Stimulated activated CD8-positive, alpha-beta memory T cell treated with anti-CD3 and anti-CD28 coated beads, Interleukin-7, amount 100 ng/mL, for 48 hours (primary cell): ENCODE measurements around the gene FGF12.

Source experiments
- DNase-seq, 2 donors: peaks; one replicate each; pipeline ENCODE4 v3.0.0-alpha.2; 2020; ENCODE audit warnings: low read depth in 1 of 2; ENCODE audit errors: extremely low read depth in 1 of 2

Gene FGF12

DNA sequence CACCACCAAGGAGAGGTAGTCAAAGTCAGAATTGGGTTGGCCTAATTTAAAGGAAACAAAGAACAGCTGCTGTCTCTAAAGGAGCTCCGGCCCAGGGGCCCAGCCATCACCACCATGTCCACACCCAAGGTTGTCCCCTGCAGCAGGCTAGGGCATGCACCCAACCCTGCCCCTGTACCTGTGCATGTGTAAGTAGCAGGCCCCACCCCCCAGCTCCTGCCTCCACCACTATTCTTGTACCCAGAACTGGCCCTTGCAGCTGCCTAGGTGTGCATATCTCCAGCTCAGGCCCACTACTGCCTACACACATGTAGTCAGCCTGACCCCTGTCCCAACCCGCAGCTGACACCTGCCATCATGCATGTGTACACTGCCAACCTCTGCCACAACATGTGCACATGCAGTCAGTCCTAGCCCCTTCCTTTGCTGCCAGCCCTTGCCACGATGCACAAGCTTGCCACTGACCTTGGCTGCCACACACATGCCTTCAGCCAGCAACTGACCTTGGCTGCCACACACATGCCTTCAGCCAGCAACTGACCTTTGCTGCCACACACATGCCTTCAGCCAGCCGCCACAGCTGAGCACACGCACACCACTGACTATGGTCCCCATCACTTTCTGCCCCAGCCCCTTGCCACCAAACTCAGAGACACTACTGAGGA is 39.7 kb downstream of the FGF12 start:
- no peak for DNase-seq

- no peak for DNase-seq
Observed at GRCh38 chr3:192685801-192686200, 41.5 kb downstream of the FGF12 start.

DNA sequence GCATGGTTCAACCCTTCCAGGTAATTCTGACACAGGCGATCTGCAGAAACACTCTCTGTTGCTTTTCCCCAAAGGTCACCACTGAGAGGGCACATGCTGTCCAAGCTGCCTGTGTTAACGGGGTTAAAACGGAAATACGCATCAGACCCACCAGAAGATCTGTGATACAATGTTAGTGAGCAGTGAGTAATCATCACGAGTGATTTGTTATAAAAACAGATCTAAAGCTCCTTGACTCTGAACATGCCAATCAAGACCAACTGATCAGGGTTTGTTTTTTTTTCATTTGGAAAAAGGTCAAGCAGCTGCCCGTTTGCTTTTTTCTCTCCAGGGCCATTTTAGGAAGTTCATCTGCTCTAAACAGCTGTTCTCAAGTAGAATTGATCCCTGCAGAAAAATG is 43.2 kb downstream of the FGF12 start:
- no peak for DNase-seq

- DNase-seq, result peak in 1 of 2 donors; percentile 6
Observed at GRCh38 chr3:192675958-192676649, 51.2 kb downstream of the FGF12 start.

GRCh38 chr3:192655628-192656027 is 71.7 kb downstream of the FGF12 start:
- no peak for DNase-seq

GRCh38 chr3:192655040-192655439 is 72.3 kb downstream of the FGF12 start:
- no peak for DNase-seq

- DNase-seq, result no peak
Observed at GRCh38 chr3:192653862-192654261, 73.5 kb downstream of the FGF12 start.

- no peak for DNase-seq
Observed at GRCh38 chr3:192652727-192653126, 74.6 kb downstream of the FGF12 start.

- DNase-seq, result no peak
Observed at GRCh38 chr3:192651836-192652512, 75.4 kb downstream of the FGF12 start.

GRCh38 chr3:192645437-192645836 is 81.9 kb downstream of the FGF12 start:
- DNase-seq, result no peak

DNA sequence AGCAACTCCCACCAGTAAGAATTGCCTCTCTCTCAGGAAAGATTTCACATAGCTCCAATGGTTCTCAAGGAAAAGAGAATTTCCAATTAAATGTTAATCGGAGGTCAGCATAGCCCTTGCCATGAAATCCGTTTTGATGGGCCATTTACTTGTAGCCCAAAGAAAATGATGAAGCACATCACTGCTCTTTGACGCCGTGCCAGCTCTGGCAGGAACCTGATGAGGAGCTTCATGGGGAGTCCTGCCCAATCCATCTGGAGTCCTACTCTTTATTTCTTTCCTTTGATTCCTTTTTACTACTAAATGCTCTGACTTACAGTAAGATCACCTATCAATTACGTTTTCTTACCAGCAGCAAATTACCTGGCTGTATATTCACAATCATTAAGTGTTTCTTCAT is 84.7 kb downstream of the FGF12 start:
- DNase-seq, result no peak

DNA sequence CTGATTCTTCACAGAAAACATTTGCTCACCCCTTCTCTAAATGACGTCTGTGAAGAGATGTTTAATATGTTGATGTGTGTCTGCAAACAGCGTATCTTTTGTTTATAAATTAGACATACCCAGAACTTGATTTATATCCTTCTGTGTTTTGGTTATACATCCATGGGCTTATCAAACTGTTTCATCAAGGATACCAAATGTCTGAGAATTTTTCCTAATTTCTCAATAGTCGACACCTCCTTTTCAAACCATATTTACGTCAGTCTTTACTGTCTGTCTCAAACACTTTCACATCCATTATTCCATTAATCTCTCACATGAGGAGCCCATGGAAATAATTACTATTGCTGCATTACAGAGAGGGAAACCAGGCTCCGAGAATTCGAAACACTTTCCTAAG is 85.4 kb downstream of the FGF12 start:
- no peak for DNase-seq

GRCh38 chr3:192639987-192640386 is 87.4 kb downstream of the FGF12 start:
- no peak for DNase-seq

- DNase-seq, result no peak
Observed at GRCh38 chr3:192637803-192638202, 89.5 kb downstream of the FGF12 start.

GRCh38 chr3:192636517-192637444 is 90.6 kb downstream of the FGF12 start:
- no peak for DNase-seq

DNA sequence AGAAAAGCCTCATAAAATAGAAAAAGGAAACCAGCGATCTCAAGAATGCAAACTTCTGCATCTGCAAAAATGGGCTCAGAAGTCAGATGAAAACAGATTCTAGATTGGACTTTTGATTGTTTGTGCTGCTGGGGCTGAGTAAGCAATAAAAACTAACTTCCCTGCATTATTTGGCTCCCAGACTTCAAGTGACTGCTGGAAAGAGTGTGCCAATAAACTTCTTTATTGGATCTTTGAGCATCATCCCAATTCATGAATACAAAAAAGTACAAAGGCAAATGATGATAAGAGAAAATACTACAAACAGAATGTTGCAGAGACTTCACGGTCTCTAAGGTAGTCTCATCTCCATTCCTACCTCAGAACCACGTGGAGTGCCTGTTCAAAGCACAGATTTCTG is 97.9 kb downstream of the FGF12 start:
- DNase-seq, result no peak

GRCh38 chr3:192621909-192622308 is 105.4 kb downstream of the FGF12 start:
- DNase-seq, result no peak

DNA sequence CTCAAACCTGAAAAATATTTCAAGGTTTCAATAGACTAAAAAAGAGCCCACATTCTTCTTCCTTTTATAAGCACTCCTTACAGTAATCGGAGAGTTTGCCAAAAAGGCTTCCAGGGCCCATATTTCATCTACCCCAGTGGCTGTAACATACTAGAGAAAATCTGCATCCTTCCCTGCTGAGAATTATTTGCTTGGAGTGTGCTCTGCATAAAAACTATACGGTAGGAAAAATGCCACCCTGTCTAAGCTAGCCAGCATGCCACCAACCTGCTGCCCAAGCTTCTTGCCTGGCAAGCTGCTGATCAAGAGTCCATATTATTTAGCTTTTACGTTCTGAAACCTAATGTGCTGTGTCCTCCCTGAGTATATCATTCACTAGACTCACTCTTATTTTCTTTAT is 107.1 kb downstream of the FGF12 start:
- no peak for DNase-seq

- DNase-seq, result no peak
Observed at GRCh38 chr3:192611411-192611810, 115.9 kb downstream of the FGF12 start.

GRCh38 chr3:192608726-192609600 is 118.4 kb downstream of the FGF12 start:
- no peak for DNase-seq
